HCT116 (cell line): ENCODE measurements around the gene CTNND1. TPM values are rescaled to one million over a fixed set of nuclear protein-coding genes. Genes with fewer than 3 reads are reported as not detected.

Experiments used
- ATAC-seq: fragments of 200-7000 bp; cut with Tn5 transposase; 2 replicates; pipeline ENCODE4 v1.9.1; 2020; ENCODE audit warnings: mild to moderate bottlenecking, moderate library complexity
- BruUV-seq: library from RNA; stranded (reverse); fragments of 400-500 nt; replicated peaks from 2 replicates; lab custom pipeline; 2021; lab: Mats Ljungman, UMichigan
- CTCF ChIA-PET: fragments of 300-600 bp; sonication (Branson Sonifier 250); formaldehyde crosslinking; loops from one replicate; lab custom pipeline; 2021; ENCODE audit warnings: antibody characterized with exemption; lab: Charles Lee
- POLR2A ChIA-PET: fragments of 300-600, 350-600 bp; sonication (Branson Sonifier 250); formaldehyde crosslinking; loops from one replicate; lab custom pipeline; 2021; ENCODE audit warnings: antibody characterized with exemption; lab: Charles Lee
- RAD21 ChIA-PET, 2 experiments: fragments of 300-600 bp; sonication (Branson Sonifier 250); formaldehyde crosslinking; loops; one replicate each; lab custom pipeline; 2023; ENCODE audit warnings: low total read pairs in 2 of 2; ENCODE audit not compliant: uncharacterized antibody in 2 of 2, unreplicated experiment in 2 of 2, low non-redundant PET in 1 of 2; lab: Charles Lee
- DNase-seq: peaks from one replicate; pipeline ENCODE4 v3.0.0-alpha.2; 2010; ENCODE audit warnings: low read depth, low spot score
- H2AFZ ChIP-seq: fragments of 200-600 bp; shearing (Covaris generic), sonication (generic); 2 replicates; pipeline ENCODE4 v1.6.1; 2017; ENCODE audit warnings: low read depth, mixed run types, mixed read lengths, antibody characterized with exemption, low read length; ENCODE audit not compliant: poor library complexity, severe bottlenecking
- H3K27ac ChIP-seq: 2 replicates; pipeline ENCODE4 v1.5.1; 2012; ENCODE audit warnings: low read depth, low read length
- H3K27me3 ChIP-seq: fragments of 200-600 bp; sonication (generic); 2 replicates; pipeline ENCODE4 v1.6.1; 2016; ENCODE audit warnings: mixed run types, low read length, mixed read lengths; ENCODE audit not compliant: insufficient read depth
- H3K36me3 ChIP-seq, 2 experiments: fragments of 200-500 bp in 1 of 2; fragments of 200-600 bp in 1 of 2; sonication (Bioruptor generic) in 1 of 2; sonication (generic) in 1 of 2; 2 replicates each; pipeline versions ENCODE4 v1.5.1 to v1.6.1; 2014 to 2016; ENCODE audit warnings: low read length in 2 of 2, inconsistent platforms in 1 of 2, mixed read lengths in 1 of 2, mixed run types in 1 of 2; ENCODE audit not compliant: insufficient read depth in 2 of 2, control insufficient read depth in 1 of 2
- H3K4me1 ChIP-seq, 2 experiments: fragments of 200-600 bp in 1 of 2; sonication (generic) in 1 of 2; 2 replicates each; pipeline versions ENCODE4 v1.5.1 to v1.6.1; 2012 to 2017; ENCODE audit warnings: low read length in 2 of 2, inconsistent platforms in 1 of 2, mild to moderate bottlenecking in 1 of 2, mixed read lengths in 1 of 2, mixed run types in 1 of 2, moderate library complexity in 1 of 2; ENCODE audit not compliant: insufficient read depth in 2 of 2, control insufficient read depth in 1 of 2
- H3K4me2 ChIP-seq: fragments of 200-600 bp; sonication (generic); 2 replicates; pipeline ENCODE4 v1.6.1; 2017; ENCODE audit warnings: mixed run types, low read length, mixed read lengths
- H3K4me3 ChIP-seq, 2 experiments: fragments of 200-600 bp in 1 of 2; sonication (generic) in 1 of 2; replicated peaks in 1 of 2; 2 replicates each; pipeline ENCODE4 v1.5.1; 2011 to 2016; ENCODE audit warnings: low read length in 2 of 2, control low read depth in 1 of 2, low read depth in 1 of 2, mild to moderate bottlenecking in 1 of 2, mixed read lengths in 1 of 2, mixed run types in 1 of 2
- H3K79me2 ChIP-seq: fragments of 200-600 bp; sonication (generic); 2 replicates; pipeline ENCODE4 v1.6.1; 2017; ENCODE audit warnings: mild to moderate bottlenecking, mixed run types, low read length, moderate library complexity, mixed read lengths; ENCODE audit not compliant: insufficient read depth
- H3K9ac ChIP-seq: fragments of 200-600 bp; sonication (generic); 2 replicates; pipeline ENCODE4 v1.6.1; 2016; ENCODE audit warnings: low read length, mixed read lengths
- H3K9me2 ChIP-seq: fragments of 200-600 bp; sonication (generic), shearing (Covaris generic); 2 replicates; pipeline ENCODE4 v1.6.1; 2017; ENCODE audit warnings: mixed run types, mild to moderate bottlenecking, moderate library complexity; ENCODE audit not compliant: insufficient read depth
- H3K9me3 ChIP-seq, 2 experiments: fragments of 200-500 bp in 1 of 2; fragments of 200-600 bp in 1 of 2; sonication (Bioruptor generic) in 1 of 2; sonication (generic) in 1 of 2; 2 replicates each; pipeline ENCODE4 v1.6.1; 2014 to 2017; ENCODE audit warnings: low read length in 2 of 2, mixed read lengths in 2 of 2, inconsistent platforms in 1 of 2, low read depth in 1 of 2, mild to moderate bottlenecking in 1 of 2, mixed run types in 1 of 2, moderate library complexity in 1 of 2; ENCODE audit not compliant: control insufficient read depth in 1 of 2, insufficient read depth in 1 of 2
- H4K20me1 ChIP-seq: fragments of 200-600 bp; sonication (generic), shearing (Covaris generic); 2 replicates; pipeline ENCODE4 v1.6.1; 2017; ENCODE audit warnings: mixed run types, mild to moderate bottlenecking, moderate library complexity; ENCODE audit not compliant: insufficient read depth
- ATF3 ChIP-seq: IDR thresholded peaks from 2 replicates; pipeline ENCODE4 v1.6.1; 2012
- CEBPB ChIP-seq: IDR thresholded peaks from 2 replicates; pipeline ENCODE4 v1.6.1; 2012; ENCODE audit warnings: low read depth
- CTCF ChIP-seq, 3 experiments: fragments of 200-600 bp in 1 of 3; sonication (generic) in 1 of 3; IDR thresholded peaks in 2 of 3; conservative IDR thresholded peaks in 1 of 3; 2 replicates each; pipeline ENCODE4 v1.5.1; 2012 to 2017; ENCODE audit warnings: low read depth in 2 of 3, low read length in 2 of 3, antibody characterized with exemption in 1 of 3, borderline replicate concordance in 1 of 3, control low read depth in 1 of 3, mild to moderate bottlenecking in 1 of 3, mixed read lengths in 1 of 3, mixed run types in 1 of 3, moderate library complexity in 1 of 3; ENCODE audit not compliant: insufficient read depth in 1 of 3
- ELF1 ChIP-seq: IDR thresholded peaks from 2 replicates; pipeline ENCODE4 v1.6.1; 2012; ENCODE audit warnings: low read depth, borderline replicate concordance
- EZH2 ChIP-seq: fragments of 200-600 bp; sonication (generic); IDR thresholded peaks from 2 replicates; pipeline ENCODE4 v1.6.1; 2017; ENCODE audit warnings: antibody characterized with exemption, mixed run types
- MAX ChIP-seq: IDR thresholded peaks from 2 replicates; pipeline ENCODE4 v1.6.1; 2012
- SIN3A ChIP-seq: IDR thresholded peaks from 2 replicates; pipeline ENCODE4 v1.6.1; 2012; ENCODE audit warnings: low read depth
- SRF ChIP-seq: IDR thresholded peaks from 2 replicates; pipeline ENCODE4 v1.6.1; 2012; ENCODE audit warnings: low read depth
- TCF7L2 ChIP-seq: IDR thresholded peaks from 2 replicates; pipeline ENCODE4 v1.7.0; 2011; ENCODE audit warnings: borderline replicate concordance, inconsistent platforms; ENCODE audit not compliant: insufficient read depth, insufficient read length; ENCODE audit errors: extremely low read depth
- YY1 ChIP-seq: IDR thresholded peaks from 2 replicates; pipeline ENCODE4 v1.6.1; 2011; ENCODE audit warnings: low read length, low read depth, moderate library complexity, mild to moderate bottlenecking; ENCODE audit not compliant: insufficient replicate concordance; ENCODE audit errors: extremely low read depth
- ZFX ChIP-seq: fragments of 450-650 bp; IDR thresholded peaks from 2 replicates; pipeline ENCODE4 v1.6.1; 2017
- ZNF274 ChIP-seq: fragments of 200-500 bp; sonication (Bioruptor generic); IDR thresholded peaks from 2 replicates; pipeline ENCODE4 v1.6.1; 2014; ENCODE audit warnings: mild to moderate bottlenecking, low read depth, low read length, inconsistent platforms
- intact Hi-C: fragments of 100-400 bp; cut with micrococcal nuclease; formaldehyde crosslinking; loops from 2 replicates; pipeline ENCODE4 v1.10.0; 2022
- total RNA-seq: library from RNA; stranded (reverse); gene quantifications from one replicate; pipeline ENCODE4 v1.2.1, GENCODE V29; 2021; ENCODE audit not compliant: unreplicated experiment

The CTNND1 gene
- total RNA-seq, 1 experiment from 2014 or later: 157 TPM

- Histone ChIP-seq H3K9me3 (no peaks in the 10 kb centered on the region), H3K27ac (peak overlapping the region; percentile 89), H3K4me3 (no peak overlapping the region), H3K36me3 (no peaks in the 10 kb centered on the region), H3K9ac (peak overlapping the region; percentile 69), H2AFZ (no peak overlapping the region), H4K20me1 (peaks cover 4% of the 10 kb centered on the region; the same call in 1 of the 2 replicates), H3K27me3 (no peaks in the 10 kb centered on the region), H3K79me2 (peaks cover 100% of the 10 kb centered on the region), H3K4me1 (peaks cover 93 to 98% of the 10 kb centered on the region in 2 experiments), H3K9me2 (no peaks in the 10 kb centered on the region), H3K4me2 (peak overlapping the region; percentile 72)
- ATAC-seq (no peak), DNase-seq (no peak)
- TF ChIP-seq SRF (0 out of 2 replicates have a peak, but pooled peaks have one; percentile 20), YY1 (no peak), CTCF (IDR thresholded peaks at IDR 0.05 in 2 of 3, conservative IDR thresholded peaks at IDR 0.05 in 1 of 3; ENCODE audit: borderline replicate concordance in 1 of 3, insufficient read depth in 1 of 3, low read depth in 2 of 3, low read length in 2 of 3) (no peak), ELF1 (no peak)
- RAD21 ChIA-PET: no interaction called here
- intact Hi-C loops: no loop called here
- CTCF ChIA-PET: no interaction called here
- POLR2A ChIA-PET: no interaction called here
- BruUV-seq: no TSS peak
Measured at GRCh38 chr11:57775491-57775890, 13.9 kb downstream of the CTNND1 start.

- H3K4me1 ChIP-seq: peaks cover 94 to 98% of the 10 kb centered on the region in 2 experiments
- H3K27me3 ChIP-seq: no peaks in the 10 kb centered on the region
- no peak overlapping the region for H3K4me3 ChIP-seq
- no peak for DNase-seq
- H3K9me2 ChIP-seq: no peaks in the 10 kb centered on the region
- peak overlapping the region; percentile 89 for H3K27ac ChIP-seq
- CTCF ChIA-PET: no interaction called here
- TF ChIP-seq EZH2 (no peak), ATF3 (no peak), ZFX (no peak), MAX (0 out of 2 replicates have a peak, but pooled peaks have one; percentile 14), ELF1 (no peak), SIN3A (0 out of 2 replicates have a peak, but pooled peaks have one; percentile 16), CEBPB (no peak), SRF (no peak), TCF7L2 (no peak), ZNF274 (no peak)
- TF ChIP-seq, all 23 proteins: peak for 2
- peak overlapping the region; percentile 69 for H3K9ac ChIP-seq
- H3K9me3 ChIP-seq: no peaks in the 10 kb centered on the region
- H3K79me2 ChIP-seq: peaks cover 100% of the 10 kb centered on the region
- ChIA-PET POLR2A (interaction anchor here (1.0 kb wide), 1 partner anchor 14 kb away, joined by 5 read pairs; the partner anchor contains the start of gene CTNND1), RAD21 (no interaction called here)
- peaks cover 4% of the 10 kb centered on the region; the same call in 1 of the 2 replicates for H4K20me1 ChIP-seq
- no peak overlapping the region for H2AFZ ChIP-seq
- intact Hi-C loops: no loop called here
- H3K4me2 ChIP-seq: peak overlapping the region; percentile 72
- BruUV-seq: no TSS peak
- ATAC-seq: no peak
- no peaks in the 10 kb centered on the region for H3K36me3 ChIP-seq
Measured at GRCh38 chr11:57776031-57776521, 14.5 kb downstream of the CTNND1 start.
